Measurements from ENCODE around the gene TAMM41. TPM values are rescaled to one million over a fixed set of nuclear protein-coding genes. Genes with fewer than 3 reads are reported as not detected.
A peak's percentile ranks its signal among the peaks of the same experiment; 100 is the strongest.
"Not testable (repeated sequence)": the region's sequence is repeated elsewhere in the genome, so short reads cannot be mapped to it uniquely, and the experiment has no call there.

Gene TAMM41
- total RNA-seq (10 to 100 TPM; 17.1 to 27.4 TPM), polyA plus RNA-seq (1 to 10 TPM; 1.8 to 9.4 TPM)
- long read RNA-seq, donor 1, transcript TAMM41-206 (8 exons, 1,213 nt) = major isoform, 11 of 27 reads
- long read RNA-seq, donor 1, partial matches to known transcripts = 4 of 27 reads
- long read RNA-seq, donor 1, other reads (novel, unspliced or antisense) = 11 of 27 reads
- long read RNA-seq, donor 2, partial matches to known transcripts = 0 of 5 reads
- long read RNA-seq, donor 2, other reads (novel, unspliced or antisense) = 3 of 5 reads

GRCh38 chr3:11846281-11847266 is at the start of gene TAMM41:
Gene TAMM41, minus strand, starts transcription at chr3:11846885. Its CDS starts 249 bp downstream, at chr3:11846636.
- intact Hi-C loops (cut with DNase I) = no loop called here
- Histone ChIP-seq H3K36me3 (ENCODE audit: control insufficient read depth in 1 of 2, insufficient read depth in 2 of 2, low read length in 1 of 2) (peaks cover 3 to 4% of the 10 kb centered on the region in 2 donors), H3K4me3 (ENCODE audit: low read length in 2 of 2) (peak within 1 kb of the TSS; percentile 22 to 51), H3K27ac (ENCODE audit: low read depth in 1 of 2, low read length in 2 of 2) (peak within 1 kb of the TSS in 1 of 2 donors; percentile 69), H3K9me3 (ENCODE audit: control insufficient read depth, low read length) (no peaks in the 10 kb centered on the region), H3K27me3 (ENCODE audit: control insufficient read depth in 1 of 2, insufficient read depth in 2 of 2, low read length in 1 of 2) (no peaks in the 10 kb centered on the region), H3K4me1 (ENCODE audit: control insufficient read depth in 1 of 2, insufficient read depth in 2 of 2, low read length in 2 of 2) (peaks cover 0 to 2% of the 10 kb centered on the region in 2 donors)
- ATAC-seq (ENCODE audit: low FRiP score) (peak; percentile 99), DNase-seq (peak; percentile 95 to 97)
- WGBS, 2 donors = 1% methylated on average over 67 to 71 of the region's 71 CpGs

GRCh38 chr3:11878837-11879236 is 32.2 kb upstream of the TAMM41 start:
- DNase-seq (no peak), ATAC-seq (ENCODE audit: low FRiP score) (no peak)
- Histone ChIP-seq H3K27me3 (ENCODE audit: control insufficient read depth in 1 of 2, insufficient read depth in 2 of 2, low read length in 1 of 2) (no peaks in the 10 kb centered on the region), H3K4me3 (ENCODE audit: low read length in 2 of 2) (no peak overlapping the region), H3K27ac (ENCODE audit: low read depth in 1 of 2, low read length in 2 of 2) (no peak overlapping the region), H3K4me1 (ENCODE audit: control insufficient read depth in 1 of 2, insufficient read depth in 2 of 2, low read length in 2 of 2) (no peaks in the 10 kb centered on the region), H3K36me3 (ENCODE audit: control insufficient read depth in 1 of 2, insufficient read depth in 2 of 2, low read length in 1 of 2) (no peaks in the 10 kb centered on the region), H3K9me3 (ENCODE audit: control insufficient read depth, low read length) (no peaks in the 10 kb centered on the region)
- 69 to 71% methylated on average over 5 of the region's 5 CpGs for WGBS, 2 donors
- intact Hi-C loops (cut with DNase I) = no loop called here

GRCh38 chr3:11874707-11875106 is 28.0 kb upstream of the TAMM41 start:
- H3K27me3 ChIP-seq (ENCODE audit: control insufficient read depth in 1 of 2, insufficient read depth in 2 of 2, low read length in 1 of 2); intact Hi-C loops (cut with DNase I); H3K4me1 ChIP-seq (ENCODE audit: control insufficient read depth in 1 of 2, insufficient read depth in 2 of 2, low read length in 2 of 2); H3K36me3 ChIP-seq (ENCODE audit: control insufficient read depth in 1 of 2, insufficient read depth in 2 of 2, low read length in 1 of 2); H3K27ac ChIP-seq (ENCODE audit: low read depth in 1 of 2, low read length in 2 of 2); H3K9me3 ChIP-seq (ENCODE audit: control insufficient read depth, low read length); ATAC-seq (ENCODE audit: low FRiP score); H3K4me3 ChIP-seq (ENCODE audit: low read length in 2 of 2); DNase-seq: not testable (repeated sequence)
- WGBS, 2 donors = 86 to 94% methylated on average over 1 of the region's 1 CpG

DNA sequence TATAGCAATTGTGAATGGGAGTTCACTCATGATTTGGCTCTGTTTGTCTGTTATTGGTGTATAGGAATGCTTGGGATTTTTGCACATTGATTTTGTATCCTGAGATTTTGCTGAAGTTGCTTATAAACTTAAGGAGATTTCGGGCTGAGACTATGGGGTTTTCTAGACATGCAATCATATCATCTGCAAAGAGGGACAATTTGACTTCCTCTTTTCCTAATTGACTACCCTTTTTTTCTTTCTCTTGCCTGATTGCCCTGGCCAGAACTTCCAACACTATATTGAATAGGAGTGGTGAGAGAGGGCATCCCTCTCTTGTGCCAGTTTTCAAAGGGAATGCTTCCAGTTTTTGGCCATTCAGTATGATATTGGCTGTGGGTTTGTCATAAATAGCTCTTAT is 17.1 kb upstream of the TAMM41 start:
- H3K4me1 ChIP-seq (ENCODE audit: control insufficient read depth in 1 of 2, insufficient read depth in 2 of 2, low read length in 2 of 2); H3K36me3 ChIP-seq (ENCODE audit: control insufficient read depth in 1 of 2, insufficient read depth in 2 of 2, low read length in 1 of 2); H3K9me3 ChIP-seq (ENCODE audit: control insufficient read depth, low read length); H3K27ac ChIP-seq (ENCODE audit: low read depth in 1 of 2, low read length in 2 of 2); ATAC-seq (ENCODE audit: low FRiP score); DNase-seq; H3K4me3 ChIP-seq (ENCODE audit: low read length in 2 of 2); intact Hi-C loops (cut with DNase I); H3K27me3 ChIP-seq (ENCODE audit: control insufficient read depth in 1 of 2, insufficient read depth in 2 of 2, low read length in 1 of 2): not testable (repeated sequence)
- WGBS, 2 donors = 78% methylated on average over 1 of the region's 1 CpG

DNA sequence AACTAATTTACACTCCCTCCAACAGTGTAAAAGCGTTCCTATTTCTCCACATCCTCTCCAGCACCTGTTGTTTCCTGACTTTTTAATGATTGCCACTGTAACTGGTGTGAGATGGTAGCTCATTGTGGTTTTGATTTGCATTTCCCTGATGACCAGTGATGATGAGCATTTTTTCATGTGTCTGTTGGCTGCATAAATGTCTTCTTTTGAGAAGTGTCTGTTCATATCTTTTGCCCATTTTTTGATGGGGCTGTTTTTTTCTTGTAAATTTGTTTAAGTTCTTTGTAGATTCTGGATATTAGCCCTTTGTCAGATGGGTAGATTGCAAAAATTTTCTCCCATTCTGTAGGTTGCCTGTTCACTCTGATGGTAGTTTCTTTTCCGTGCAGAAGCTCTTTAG is 15.9 kb upstream of the TAMM41 start:
- WGBS, 2 donors = 83 to 90% methylated on average over 2 of the region's 2 CpGs
- DNase-seq; ATAC-seq (ENCODE audit: low FRiP score); H3K36me3 ChIP-seq (ENCODE audit: control insufficient read depth in 1 of 2, insufficient read depth in 2 of 2, low read length in 1 of 2); H3K4me3 ChIP-seq (ENCODE audit: low read length in 2 of 2); intact Hi-C loops (cut with DNase I); H3K27me3 ChIP-seq (ENCODE audit: control insufficient read depth in 1 of 2, insufficient read depth in 2 of 2, low read length in 1 of 2); H3K9me3 ChIP-seq (ENCODE audit: control insufficient read depth, low read length); H3K4me1 ChIP-seq (ENCODE audit: control insufficient read depth in 1 of 2, insufficient read depth in 2 of 2, low read length in 2 of 2); H3K27ac ChIP-seq (ENCODE audit: low read depth in 1 of 2, low read length in 2 of 2): not testable (repeated sequence)

- DNase-seq; H3K4me1 ChIP-seq (ENCODE audit: control insufficient read depth in 1 of 2, insufficient read depth in 2 of 2, low read length in 2 of 2); H3K27ac ChIP-seq (ENCODE audit: low read depth in 1 of 2, low read length in 2 of 2); H3K9me3 ChIP-seq (ENCODE audit: control insufficient read depth, low read length); ATAC-seq (ENCODE audit: low FRiP score); H3K27me3 ChIP-seq (ENCODE audit: control insufficient read depth in 1 of 2, insufficient read depth in 2 of 2, low read length in 1 of 2); H3K36me3 ChIP-seq (ENCODE audit: control insufficient read depth in 1 of 2, insufficient read depth in 2 of 2, low read length in 1 of 2); H3K4me3 ChIP-seq (ENCODE audit: low read length in 2 of 2); intact Hi-C loops (cut with DNase I): not testable (repeated sequence)
- 89 to 93% methylated on average over 4 to 5 of the region's 6 CpGs for WGBS, 2 donors
Measured at GRCh38 chr3:11862145-11862544, 15.5 kb upstream of the TAMM41 start.

DNA sequence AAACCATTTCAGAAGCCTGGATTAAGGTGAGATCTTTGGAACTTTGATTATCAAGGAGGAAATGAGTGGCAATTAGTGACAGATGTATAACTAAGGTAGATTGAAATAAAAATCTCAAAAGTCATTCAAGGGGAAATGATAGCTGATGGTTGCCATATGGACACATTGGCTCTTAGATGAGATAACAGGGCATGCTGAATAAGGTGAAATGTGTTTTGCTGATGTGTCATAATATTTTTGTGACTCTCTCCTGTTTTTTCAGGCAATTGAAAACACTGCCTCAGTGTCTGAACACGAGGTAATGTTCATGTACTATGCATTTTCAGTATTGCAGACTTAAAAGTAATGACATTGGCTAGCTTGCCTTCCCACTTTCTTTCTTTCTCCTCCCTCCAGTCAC is 13.5 kb upstream of the TAMM41 start:
- not testable (repeated sequence) for H3K27ac ChIP-seq (ENCODE audit: low read depth in 1 of 2, low read length in 2 of 2); ATAC-seq (ENCODE audit: low FRiP score)
- 25 to 34% methylated on average over 1 of the region's 1 CpG for WGBS, 2 donors

GRCh38 chr3:11853450-11853849 is 6.8 kb upstream of the TAMM41 start:
- no peak for ATAC-seq (ENCODE audit: low FRiP score)
- H3K36me3 ChIP-seq (ENCODE audit: control insufficient read depth in 1 of 2, insufficient read depth in 2 of 2, low read length in 1 of 2) = no peaks in the 10 kb centered on the region
- no peaks in the 10 kb centered on the region for H3K9me3 ChIP-seq (ENCODE audit: control insufficient read depth, low read length)
- whole genome bisulfite sequencing, 2 donors = 62 to 67% methylated on average over 5 of the region's 5 CpGs
- no peak overlapping the region for H3K4me3 ChIP-seq (ENCODE audit: low read length in 2 of 2)
- H3K27me3 ChIP-seq (ENCODE audit: control insufficient read depth in 1 of 2, insufficient read depth in 2 of 2, low read length in 1 of 2) = no peaks in the 10 kb centered on the region
- intact Hi-C loops (cut with DNase I) = no loop called here
- H3K27ac ChIP-seq (ENCODE audit: low read depth in 1 of 2, low read length in 2 of 2) = no peak overlapping the region
- H3K4me1 ChIP-seq (ENCODE audit: control insufficient read depth in 1 of 2, insufficient read depth in 2 of 2, low read length in 2 of 2) = no peaks in the 10 kb centered on the region
- no peak for DNase-seq

More for the DNA sequence above, 13.5 kb upstream of the TAMM41 start:
- H3K36me3 ChIP-seq (ENCODE audit: control insufficient read depth in 1 of 2, insufficient read depth in 2 of 2, low read length in 1 of 2); DNase-seq; H3K4me3 ChIP-seq (ENCODE audit: low read length in 2 of 2); intact Hi-C loops (cut with DNase I); H3K9me3 ChIP-seq (ENCODE audit: control insufficient read depth, low read length); H3K4me1 ChIP-seq (ENCODE audit: control insufficient read depth in 1 of 2, insufficient read depth in 2 of 2, low read length in 2 of 2); H3K27me3 ChIP-seq (ENCODE audit: control insufficient read depth in 1 of 2, insufficient read depth in 2 of 2, low read length in 1 of 2): not testable (repeated sequence)
